K562 (cell line): ENCODE data around the gene MAGEB4. TPM values are rescaled to one million over a fixed set of nuclear protein-coding genes. Genes with fewer than 3 reads are reported as not detected.

Source experiments
- CTCFL ChIP-seq: IDR thresholded peaks from 2 replicates; pipeline ENCODE4 v1.6.1; 2011; ENCODE audit warnings: borderline replicate concordance, low read depth, mild to moderate bottlenecking, moderate library complexity, low read length; ENCODE audit not compliant: insufficient read depth, poor library complexity, severe bottlenecking
- EP400 ChIP-seq: fragments of 450-650 bp; IDR thresholded peaks from 2 replicates; pipeline ENCODE4 v1.6.1; 2017; ENCODE audit warnings: antibody characterized with exemption, mild to moderate bottlenecking, moderate library complexity
- GABPB1 ChIP-seq: sonication (generic); formaldehyde crosslinking; IDR thresholded peaks from 2 replicates; pipeline ENCODE4 v1.8.0; 2022; ENCODE audit warnings: mild to moderate bottlenecking, missing genetic modification reagents
- GATA2 ChIP-seq: sonication (generic); formaldehyde crosslinking; IDR thresholded peaks from 2 replicates; pipeline ENCODE4 v1.4.0; 2020; ENCODE audit warnings: mild to moderate bottlenecking, missing genetic modification reagents
- HLTF ChIP-seq: fragments of 450-650 bp; IDR thresholded peaks from 2 replicates; pipeline ENCODE4 v1.6.1; 2016
- HNRNPH1 ChIP-seq: fragments of 200-400 bp; formaldehyde crosslinking; optimal IDR thresholded peaks from 2 replicates; pipeline ENCODE3; 2017; ENCODE audit warnings: low read depth, mild to moderate bottlenecking, low read length, moderate library complexity
- HOXB6 ChIP-seq: fragments of 250-450 bp; sonication (Bioruptor Pico); IDR thresholded peaks from 2 replicates; pipeline ENCODE4 v1.5.1; 2022; ENCODE audit warnings: mild to moderate bottlenecking, borderline replicate concordance
- MAZ ChIP-seq, 2 experiments: fragments of 450-650 bp in 1 of 2; sonication (generic) in 1 of 2; formaldehyde crosslinking; IDR thresholded peaks in 1 of 2; conservative IDR thresholded peaks in 1 of 2; 2 replicates each; pipeline versions ENCODE4 v1.4.0 to v1.5.0; 2020; ENCODE audit warnings: mild to moderate bottlenecking in 1 of 2, missing genetic modification reagents in 1 of 2
- MEF2A ChIP-seq: IDR thresholded peaks from 2 replicates; pipeline ENCODE4 v1.6.1; 2011; ENCODE audit warnings: low read depth, mild to moderate bottlenecking, low read length, moderate library complexity; ENCODE audit not compliant: control insufficient read depth
- RAD51 ChIP-seq: fragments of 450-650 bp; IDR thresholded peaks from 2 replicates; pipeline ENCODE4 v1.7.1; 2016; ENCODE audit warnings: low read depth, mild to moderate bottlenecking, borderline replicate concordance
- SMAD2 ChIP-seq: fragments of 150-350 bp; IDR thresholded peaks from 2 replicates; pipeline ENCODE4 v1.6.1; 2014; ENCODE audit warnings: low read depth, mild to moderate bottlenecking, low read length
- SRF ChIP-seq, 2 experiments: fragments of 250-450, 450-650 bp in 1 of 2; sonication (Bioruptor Pico) in 1 of 2; sonication (generic) in 1 of 2; formaldehyde crosslinking; IDR thresholded peaks; 2 replicates each; pipeline versions ENCODE4 v1.5.0 to v1.5.1; 2020 to 2022; ENCODE audit warnings: mild to moderate bottlenecking in 1 of 2, missing genetic modification reagents in 1 of 2
- TOE1 ChIP-seq, 2 experiments: fragments of 450-650 bp in 1 of 2; sonication (generic) in 1 of 2; formaldehyde crosslinking in 1 of 2; IDR thresholded peaks; 2 replicates each; pipeline versions ENCODE4 v1.7.1 to v1.8.0; 2016 to 2022; ENCODE audit warnings: borderline replicate concordance in 2 of 2, mild to moderate bottlenecking in 2 of 2, antibody characterized with exemption in 1 of 2, inconsistent platforms in 1 of 2, low read depth in 1 of 2, missing genetic modification reagents in 1 of 2, moderate library complexity in 1 of 2
- U2AF1 ChIP-seq: fragments of 200-400 bp; formaldehyde crosslinking; optimal IDR thresholded peaks from 2 replicates; pipeline ENCODE3; 2017; ENCODE audit warnings: mild to moderate bottlenecking, low read depth, low read length, moderate library complexity
- ZBTB17 ChIP-seq: fragments of 450-650 bp; formaldehyde crosslinking; IDR thresholded peaks from 2 replicates; pipeline ENCODE4 v1.4.0; 2020; ENCODE audit warnings: mild to moderate bottlenecking
- ZNF121 ChIP-seq: sonication (generic); formaldehyde crosslinking; conservative IDR thresholded peaks from 2 replicates; pipeline ENCODE4 v1.8.0; 2022; ENCODE audit warnings: missing genetic modification reagents
- ZNF174 ChIP-seq: fragments of 250-450 bp; sonication (Bioruptor Pico); IDR thresholded peaks from 2 replicates; pipeline ENCODE4 v1.4.0; 2020; ENCODE audit warnings: mild to moderate bottlenecking
- ZNF224 ChIP-seq: sonication (generic); formaldehyde crosslinking; IDR thresholded peaks from 2 replicates; pipeline ENCODE4 v1.8.0; 2022; ENCODE audit warnings: mild to moderate bottlenecking, missing genetic modification reagents
- ZNF263 ChIP-seq: sonication (generic); formaldehyde crosslinking; IDR thresholded peaks from 2 replicates; pipeline ENCODE4 v1.8.0; 2022; ENCODE audit warnings: mild to moderate bottlenecking, missing genetic modification reagents, borderline replicate concordance
- ZNF589 ChIP-seq: fragments of 200-800 bp; sonication (Bioruptor generic); IDR thresholded peaks from 2 replicates; pipeline ENCODE4 v1.6.1; 2016; ENCODE audit warnings: low read depth, missing genetic modification characterization, missing compliant biosample characterization
- polyA plus RNA-seq, 8 experiments: library from polyadenylated mRNA; depleted of rRNA in 4 of 8; stranded (reverse) in 5 of 8; unstranded in 3 of 8; fragments of >200 nt; fragmentation: Nextera tagmentation in 2 of 8; fragmentation: Illumina TruSeq in 1 of 8; extraction: Ambion mirVana in 2 of 8; extraction: Trizol in 1 of 8; gene quantifications; 2 replicates each; pipeline versions ENCODE4 v1.2.1 to v1.2.3, GENCODE V29; 2011 to 2014; ENCODE audit warnings: inconsistent platforms in 1 of 8, missing spikeins in 1 of 8
- total RNA-seq, 7 experiments: library from RNA; depleted of rRNA in 6 of 7; stranded (reverse); fragments of >200 nt in 6 of 7; fragmentation: Illumina TruSeq in 2 of 7; extraction: Trizol in 2 of 7; gene quantifications; 2 replicates each; pipeline versions ENCODE4 v1.2.1 to v1.2.3, GENCODE V29; 2011 to 2021; ENCODE audit warnings: low replicate concordance in 1 of 7
- TF ChIP-seq, protein P1 (sequence below), 2 experiments: IDR thresholded peaks in 1 of 2; conservative IDR thresholded peaks in 1 of 2; 2 replicates each; pipeline ENCODE4 v1.6.1; 2016; ENCODE audit warnings: low read depth in 2 of 2, mild to moderate bottlenecking in 1 of 2, missing compliant biosample characterization in 1 of 2, missing genetic modification characterization in 1 of 2, moderate library complexity in 1 of 2
- TF ChIP-seq, protein P2 (sequence below), 2 experiments: fragments of 250-450 bp in 1 of 2; fragments of 450-650 bp in 1 of 2; sonication (Bioruptor Pico) in 1 of 2; IDR thresholded peaks; 2 replicates each; pipeline versions ENCODE4 v1.6.1 to v1.8.0; 2016 to 2021; ENCODE audit warnings: mild to moderate bottlenecking in 2 of 2, moderate library complexity in 2 of 2, missing compliant biosample characterization in 1 of 2, missing genetic modification characterization in 1 of 2

MAGEB4 gene
- total and polyA plus RNA-seq, 9 of the 15 experiments (the other 6 are each of a cell fraction or from before 2014, with no cell fraction given): 0.04 to 0.09 (median 0.06) TPM; not detected in 6

GRCh38 chrX:30215357-30215843 lies 26.4 kb upstream of the MAGEB4 start, which contains the start of gene MAGEB2 (continued):
- TF ChIP-seq, protein P1, sequence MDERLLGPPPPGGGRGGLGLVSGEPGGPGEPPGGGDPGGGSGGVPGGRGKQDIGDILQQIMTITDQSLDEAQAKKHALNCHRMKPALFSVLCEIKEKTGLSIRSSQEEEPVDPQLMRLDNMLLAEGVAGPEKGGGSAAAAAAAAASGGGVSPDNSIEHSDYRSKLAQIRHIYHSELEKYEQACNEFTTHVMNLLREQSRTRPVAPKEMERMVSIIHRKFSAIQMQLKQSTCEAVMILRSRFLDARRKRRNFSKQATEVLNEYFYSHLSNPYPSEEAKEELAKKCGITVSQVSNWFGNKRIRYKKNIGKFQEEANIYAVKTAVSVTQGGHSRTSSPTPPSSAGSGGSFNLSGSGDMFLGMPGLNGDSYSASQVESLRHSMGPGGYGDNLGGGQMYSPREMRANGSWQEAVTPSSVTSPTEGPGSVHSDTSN (CRISPR knock-in tag; IDR thresholded peaks at IDR 0.05; ENCODE audit: low read depth): no peak
- TF ChIP-seq, protein P1 (tag; conservative IDR thresholded peaks at IDR 0.05; ENCODE audit: low read depth): no peak
- no peak for TF ChIP-seq HOXB6 (CRISPR knock-in tag)
- no peak for TF ChIP-seq ZNF589
- TF ChIP-seq SRF (CRISPR knock-in tag; IDR thresholded peaks at IDR 0.05): no peak
- TF ChIP-seq MEF2A: 0 out of 2 replicates have a peak, but pooled peaks have one; percentile 1
- peak; percentile 62 for TF ChIP-seq EP400
- no peak for TF ChIP-seq ZNF224 (CRISPR knock-in tag)
- TF ChIP-seq SMAD2: no peak
- no peak for TF ChIP-seq ZNF121 (CRISPR knock-in tag)
- no peak for TF ChIP-seq ZNF174 (CRISPR knock-in tag)
- peak; percentile 87 for TF ChIP-seq GABPB1 (CRISPR knock-in tag)
- no peak for TF ChIP-seq ZBTB17 (CRISPR knock-in tag)
- no peak for TF ChIP-seq CTCFL
- no peak for TF ChIP-seq TOE1 (IDR thresholded peaks at IDR 0.05; ENCODE audit: borderline replicate concordance)
- no peak for TF ChIP-seq TOE1 (CRISPR knock-in tag; IDR thresholded peaks at IDR 0.05; ENCODE audit: borderline replicate concordance, low read depth)
- no peak for TF ChIP-seq MAZ (CRISPR knock-in tag; conservative IDR thresholded peaks at IDR 0.05 in 1 of 2, IDR thresholded peaks at IDR 0.05 in 1 of 2)
- TF ChIP-seq ZNF263 (CRISPR knock-in tag): no peak
- TF ChIP-seq HLTF: no peak
- TF ChIP-seq, protein P2, sequence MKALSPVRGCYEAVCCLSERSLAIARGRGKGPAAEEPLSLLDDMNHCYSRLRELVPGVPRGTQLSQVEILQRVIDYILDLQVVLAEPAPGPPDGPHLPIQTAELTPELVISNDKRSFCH (CRISPR knock-in tag; IDR thresholded peaks at IDR 0.05): no peak
- TF ChIP-seq, protein P2 (tag; IDR thresholded peaks at IDR 0.05): no peak
- no peak for TF ChIP-seq GATA2 (CRISPR knock-in tag)
- no peak for TF ChIP-seq HNRNPH1
- no peak for TF ChIP-seq RAD51
- TF ChIP-seq U2AF1: no peak
